ENCODE data around the gene SUSD3.

The SUSD3 gene

DNA sequence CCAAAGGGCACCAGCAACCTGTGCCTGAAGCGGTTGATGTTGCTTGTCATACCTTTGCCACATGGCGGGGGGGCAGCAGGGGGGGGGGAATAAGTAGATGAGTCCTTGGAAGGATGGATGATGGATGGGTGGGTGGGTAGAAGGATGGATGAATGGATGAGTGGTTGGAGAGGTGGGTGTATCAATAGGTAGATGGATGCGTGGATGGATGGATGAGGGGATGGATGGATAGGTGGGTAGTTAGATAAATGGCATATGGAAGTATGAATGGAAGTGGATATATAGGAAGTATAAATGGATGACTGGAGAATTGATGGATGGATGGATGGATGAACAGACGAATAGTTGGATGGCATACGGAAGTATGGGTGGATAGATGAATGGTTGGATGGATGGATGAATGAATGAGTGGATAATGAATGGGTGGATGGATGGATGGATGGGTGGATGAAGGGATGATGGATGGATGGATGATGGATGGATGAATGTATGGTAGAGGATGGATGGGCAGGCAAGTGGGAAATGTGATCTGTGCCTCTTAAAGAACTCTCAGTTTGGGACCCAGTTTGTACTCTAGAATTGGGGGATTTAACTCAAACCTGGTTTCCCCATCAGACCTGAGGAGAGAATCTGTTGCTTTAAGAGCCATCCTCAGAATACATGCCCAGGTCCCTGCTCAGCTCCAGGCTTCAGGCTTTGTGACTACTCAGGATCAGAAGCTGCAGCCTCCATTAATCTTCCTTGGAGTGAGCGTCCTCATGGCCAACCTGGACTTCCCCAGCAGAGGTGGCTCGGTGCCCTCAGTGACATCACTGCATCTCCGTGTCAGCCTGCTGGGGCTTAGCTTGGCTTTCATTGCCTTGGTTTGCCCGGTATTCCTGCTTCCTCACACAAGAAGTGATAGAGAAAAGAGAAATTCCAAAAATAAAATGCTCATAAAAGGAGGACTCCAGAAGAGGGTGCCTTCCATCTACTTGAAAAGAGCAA is 27.6 kb upstream of the SUSD3 start:
- no peak for DNase-seq (ENCODE audit: low read depth)

DNA sequence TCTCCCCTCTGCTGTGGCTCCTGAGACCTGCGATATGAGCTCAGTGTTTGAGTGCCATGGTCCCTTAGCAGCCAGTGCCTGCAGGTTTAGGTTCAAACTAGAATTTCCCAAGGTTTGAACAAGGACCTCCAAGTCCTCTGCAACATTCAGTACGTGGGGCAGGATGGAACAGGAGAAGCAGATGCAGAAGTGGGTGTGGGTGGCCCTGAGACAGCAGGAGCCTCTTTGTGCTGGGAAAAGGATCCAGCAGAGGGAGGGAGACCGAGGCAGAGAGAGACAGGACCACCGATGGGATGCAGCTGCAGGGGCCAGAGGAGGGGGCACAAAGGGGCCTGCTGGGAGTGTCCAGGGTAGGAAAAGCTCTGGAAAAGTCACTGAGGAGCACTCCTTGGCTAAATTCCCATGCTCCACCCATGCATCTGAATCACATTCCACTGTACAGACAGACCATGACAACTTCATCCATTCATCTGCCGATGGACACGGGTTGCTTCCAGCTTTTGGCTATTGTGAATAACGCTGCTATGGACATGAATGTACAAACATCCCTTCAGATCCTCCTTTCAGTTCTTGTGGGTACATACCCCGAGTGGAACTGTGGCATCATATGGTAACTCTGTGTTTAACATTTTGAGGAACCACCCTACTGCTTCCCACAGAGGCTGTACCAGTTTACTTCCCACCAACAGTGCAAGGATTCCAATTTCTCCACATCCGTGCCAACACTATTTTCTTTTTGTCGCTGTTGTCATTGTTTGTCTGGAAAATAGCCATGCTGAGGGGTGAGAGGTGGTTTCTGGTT is 26.7 kb upstream of the SUSD3 start:
- DNase-seq (ENCODE audit: low read depth), result no peak

DNA sequence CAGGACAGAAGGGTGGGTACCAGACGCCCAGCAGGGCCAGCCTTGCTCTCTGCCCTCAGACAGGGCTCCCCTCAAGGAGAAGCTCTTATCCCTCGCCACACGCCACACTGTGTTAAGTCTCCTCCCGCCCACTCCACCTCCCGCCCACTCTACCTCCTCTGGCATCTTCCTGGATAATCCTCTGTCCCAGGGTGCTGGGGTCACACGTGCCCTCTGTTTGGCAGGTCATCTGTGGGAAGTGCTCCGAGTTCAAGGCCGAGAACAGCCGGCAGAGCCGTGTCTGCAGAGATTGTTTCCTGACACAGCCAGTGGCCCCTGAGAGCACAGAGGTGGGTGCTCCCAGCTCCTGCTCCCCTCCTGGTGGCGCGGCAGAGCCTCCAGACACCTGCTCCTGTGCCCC is 26.0 kb upstream of the SUSD3 start:
- DNase-seq (ENCODE audit: low read depth), result no peak

GRCh38 chr9:93033531-93033930 is 25.0 kb upstream of the SUSD3 start:
- DNase-seq (ENCODE audit: low read depth), result no peak

GRCh38 chr9:93035106-93035660 is 23.3 kb upstream of the SUSD3 start:
- no peak for DNase-seq (ENCODE audit: low read depth)

GRCh38 chr9:93035821-93036351 is 22.6 kb upstream of the SUSD3 start:
- no peak for DNase-seq (ENCODE audit: low read depth)

DNA sequence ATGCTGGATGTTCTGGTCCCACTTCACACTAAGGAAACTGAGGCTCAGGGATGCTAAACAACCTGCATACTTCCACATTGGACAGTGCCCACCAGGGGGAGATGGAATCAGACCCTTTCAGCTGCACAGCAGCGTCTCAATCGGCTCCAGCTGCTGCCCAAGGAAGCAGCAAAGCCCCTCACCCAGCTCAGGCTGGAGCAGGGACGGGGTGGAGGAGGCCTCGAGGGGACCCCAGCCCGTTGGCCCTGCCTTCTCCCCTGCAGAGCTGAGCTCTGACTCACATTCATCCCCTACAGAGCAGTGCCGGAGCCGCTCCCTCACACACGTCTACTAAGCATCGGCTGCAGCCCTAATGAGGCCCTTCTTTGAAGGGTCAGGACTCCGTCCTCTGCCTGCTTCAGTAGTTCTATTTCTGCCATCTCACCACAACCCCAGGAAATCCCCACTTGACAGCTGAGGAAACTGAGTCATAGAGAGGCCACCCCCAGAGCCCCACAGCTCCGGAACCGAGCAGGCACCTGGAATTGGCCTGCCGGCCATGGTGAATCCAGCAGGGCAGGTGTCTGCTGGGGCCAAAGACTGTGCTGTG is 21.5 kb upstream of the SUSD3 start:
- no peak for DNase-seq (ENCODE audit: low read depth)

- DNase-seq (ENCODE audit: low read depth), result no peak
Measured at GRCh38 chr9:93037476-93037971, 21.0 kb upstream of the SUSD3 start.

DNA sequence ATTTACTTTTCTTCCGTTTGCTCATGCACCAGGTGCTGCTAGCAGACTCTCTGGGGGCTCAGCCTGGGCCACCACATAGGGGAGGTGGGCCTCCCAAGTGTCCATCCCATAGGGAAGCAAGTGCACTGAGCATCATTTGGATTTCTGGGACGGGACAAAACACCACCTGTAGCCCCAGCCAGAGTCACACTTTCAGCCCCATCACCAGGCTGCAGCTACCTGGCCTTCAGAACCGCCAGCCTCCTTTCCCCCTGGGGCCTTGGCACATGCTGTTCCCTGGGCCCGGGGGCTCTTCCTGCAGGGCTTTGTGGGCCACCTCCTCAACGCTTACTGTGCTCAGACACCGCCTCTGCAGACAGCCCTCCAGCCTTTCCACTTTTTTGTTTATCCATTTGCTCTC is 19.6 kb upstream of the SUSD3 start:
- DNase-seq (ENCODE audit: low read depth), result no peak

DNA sequence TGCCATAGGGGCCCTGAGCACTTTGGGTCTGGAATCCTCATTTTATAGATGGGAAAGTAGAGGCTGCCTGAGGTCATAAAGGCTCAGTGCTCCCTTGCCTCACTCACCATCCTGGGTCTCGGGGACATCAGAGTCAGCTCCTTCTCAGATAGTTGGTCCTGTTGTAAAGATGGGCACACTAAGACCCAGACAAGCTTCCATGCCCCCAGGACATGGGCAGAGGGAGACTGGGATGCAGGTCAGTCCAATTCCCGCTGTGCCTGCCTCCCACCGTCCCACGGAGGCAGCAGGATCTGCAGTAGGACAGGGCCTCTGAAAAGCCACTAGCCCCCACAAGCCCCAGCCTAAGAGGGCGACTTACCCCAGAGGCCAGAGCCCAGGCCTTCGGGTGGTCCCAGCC is 19.0 kb upstream of the SUSD3 start:
- no peak for DNase-seq (ENCODE audit: low read depth)

DNA sequence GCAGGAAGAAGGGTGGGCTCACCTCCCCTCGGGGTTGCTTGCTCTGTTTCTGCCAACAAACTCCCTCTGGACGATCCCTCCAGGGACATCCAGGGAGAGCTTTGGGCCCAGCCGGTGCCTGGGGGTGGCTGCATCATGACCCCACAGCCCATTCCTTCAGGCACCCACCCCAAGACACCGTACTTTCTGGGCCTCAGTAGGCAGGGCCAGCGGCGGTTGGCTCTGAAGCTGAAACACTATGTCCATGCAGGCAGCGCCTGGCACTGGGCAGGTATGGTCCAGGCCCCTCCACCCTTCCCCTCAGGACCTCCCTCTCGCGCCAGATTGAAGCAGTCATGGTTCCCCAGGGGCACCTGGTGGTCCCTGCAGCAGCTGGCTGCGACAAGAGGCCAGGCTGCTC is 18.5 kb upstream of the SUSD3 start:
- no peak for DNase-seq (ENCODE audit: low read depth)

- DNase-seq (ENCODE audit: low read depth), result no peak
Measured at GRCh38 chr9:93040409-93040808, 18.1 kb upstream of the SUSD3 start.

DNA sequence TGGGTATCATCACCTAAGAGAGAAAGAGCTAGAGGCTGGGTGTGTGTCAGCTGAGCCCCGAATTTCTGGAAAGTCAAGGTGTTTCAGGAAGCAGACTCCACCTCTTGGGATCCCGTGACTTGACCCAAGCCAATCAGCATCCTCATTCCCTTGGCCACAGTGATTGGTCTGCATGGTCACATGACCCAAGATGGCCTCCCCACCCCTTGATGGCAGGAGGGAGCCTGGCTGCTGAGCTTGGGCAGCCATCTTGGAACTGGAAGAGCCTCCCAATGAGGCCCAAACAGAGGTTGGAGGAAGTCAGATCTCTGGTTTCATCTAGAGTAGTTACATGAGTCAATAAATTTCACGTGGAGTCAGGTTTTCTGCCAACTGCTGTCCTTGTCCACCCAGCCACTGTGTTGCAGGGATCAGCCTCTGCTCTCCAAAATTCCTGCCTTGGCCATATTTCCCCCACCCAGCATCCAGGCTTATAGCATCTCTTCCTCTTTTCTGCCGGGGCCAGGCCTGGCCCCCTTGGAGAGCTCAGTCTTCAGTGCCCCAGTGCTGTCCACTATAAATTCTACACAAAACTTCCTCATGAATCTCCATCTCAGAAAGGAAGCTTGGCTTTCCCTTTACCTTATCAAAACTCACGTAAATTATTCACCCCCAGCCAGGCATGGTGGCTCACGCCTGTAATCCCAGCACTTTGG is 17.2 kb upstream of the SUSD3 start:
- DNase-seq (ENCODE audit: low read depth), result no peak

DNA sequence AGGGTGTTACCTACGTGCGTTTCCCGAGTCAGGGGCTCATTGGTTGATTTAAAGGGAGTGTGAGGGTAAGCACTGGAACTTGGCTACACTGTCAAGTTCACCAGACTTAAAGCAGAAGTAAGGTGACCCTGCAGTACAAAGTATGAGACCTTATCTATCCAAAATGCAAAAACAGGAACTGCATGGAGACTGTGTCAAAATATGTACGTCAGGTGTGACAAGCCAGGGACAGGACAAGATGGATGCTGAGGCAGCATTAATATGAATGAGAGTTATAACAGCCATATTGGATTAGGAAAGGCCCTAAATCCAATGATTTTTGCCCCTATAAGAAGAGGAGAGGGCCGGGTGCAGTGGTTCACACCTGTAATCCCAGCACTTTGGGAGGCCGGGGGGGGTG is 15.4 kb upstream of the SUSD3 start:
- no peak for DNase-seq (ENCODE audit: low read depth)

GRCh38 chr9:93045521-93045920 is 13.0 kb upstream of the SUSD3 start:
- no peak for DNase-seq (ENCODE audit: low read depth)

DNA sequence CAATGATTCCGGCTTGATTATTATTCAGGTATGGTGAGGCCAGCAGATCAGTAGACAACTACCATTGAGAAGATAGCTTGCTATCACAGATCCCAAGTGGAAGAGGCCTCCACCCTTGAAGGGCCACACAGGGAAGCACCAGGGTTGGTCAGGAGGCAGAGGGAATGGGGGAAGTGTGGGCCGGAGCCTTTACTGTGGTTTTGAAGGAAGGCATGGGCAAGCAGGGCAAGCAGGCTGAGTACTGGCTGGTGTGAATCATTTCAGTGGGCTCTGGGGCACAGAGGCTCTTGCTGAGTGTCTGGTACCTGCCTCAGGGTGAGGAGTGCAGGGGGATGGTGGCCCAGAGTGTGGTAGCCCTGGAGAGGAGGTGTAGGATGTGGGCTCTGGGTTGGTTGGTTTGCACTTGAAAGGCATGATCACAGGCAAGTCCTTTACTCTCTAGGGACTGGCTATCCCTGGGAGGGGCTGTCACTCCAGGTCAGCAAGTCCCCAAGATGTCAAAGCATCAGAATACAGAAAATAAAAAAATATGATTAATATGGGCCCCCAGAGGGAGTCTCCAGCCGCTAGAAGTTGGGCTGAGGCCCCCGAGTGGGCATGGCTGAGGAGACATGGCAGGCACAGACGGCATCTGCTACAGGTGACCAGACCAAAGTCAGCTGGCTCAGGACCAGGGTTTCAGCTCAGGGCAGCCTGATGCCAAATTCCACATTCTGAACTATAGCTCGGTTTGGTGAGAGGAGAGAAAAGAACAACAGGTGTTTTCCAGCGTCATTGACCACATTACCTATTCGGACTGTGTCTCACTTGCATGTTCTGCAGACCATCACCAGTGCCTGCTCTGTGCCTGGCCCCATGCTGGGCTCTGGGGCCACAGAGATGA is 9.7 kb upstream of the SUSD3 start:
- no peak for DNase-seq (ENCODE audit: low read depth)

GRCh38 chr9:93049491-93049890 is 9.0 kb upstream of the SUSD3 start:
- no peak for DNase-seq (ENCODE audit: low read depth)

GRCh38 chr9:93050231-93050630 is 8.3 kb upstream of the SUSD3 start:
- DNase-seq (ENCODE audit: low read depth), result no peak

DNA sequence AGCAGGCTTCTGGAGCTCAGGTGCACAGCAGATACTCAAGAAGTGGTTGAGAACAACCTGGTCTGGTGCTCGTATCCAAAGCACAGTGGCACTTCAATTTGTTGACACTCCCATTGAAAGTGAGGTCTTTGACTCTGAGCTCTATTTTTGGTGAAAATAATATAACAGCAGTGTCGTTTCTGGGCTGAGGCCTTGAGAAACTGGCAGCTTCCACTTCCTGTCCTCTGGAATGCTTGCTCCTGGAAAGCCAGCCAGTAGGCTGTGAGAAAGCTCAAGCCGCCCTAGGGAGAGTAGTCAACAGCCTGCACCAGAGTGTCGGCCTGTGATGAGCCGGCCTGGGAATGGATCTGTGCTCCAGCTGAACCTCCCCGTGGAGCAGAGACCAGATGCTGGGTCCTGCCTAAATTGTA is 6.8 kb upstream of the SUSD3 start:
- no peak for DNase-seq (ENCODE audit: low read depth)

- DNase-seq (ENCODE audit: low read depth), result no peak
Measured at GRCh38 chr9:93052791-93053540, 5.5 kb upstream of the SUSD3 start.
